ENCODE measurements around the gene EVC2.

The EVC2 gene

DNA sequence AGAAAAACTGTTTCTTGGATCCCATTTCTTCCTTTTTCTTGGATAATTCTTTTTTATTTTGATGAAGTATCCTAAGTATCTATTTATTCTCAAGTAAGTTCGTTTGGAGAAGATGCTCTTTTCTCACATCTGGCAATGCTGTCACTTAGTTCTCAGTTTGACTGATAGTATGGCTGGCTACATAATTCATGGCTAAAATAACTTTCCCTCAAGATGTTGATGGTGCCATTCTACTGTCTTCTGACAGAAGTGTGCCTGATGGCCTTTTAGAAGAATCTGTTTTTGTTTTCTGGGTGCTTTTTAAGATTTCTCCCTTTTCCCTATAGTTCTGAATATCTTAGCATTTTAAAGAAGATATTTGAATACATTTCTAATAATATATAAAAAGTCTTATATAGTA lies 41.6 kb downstream of the EVC2 start:
- DNase-seq: no peak

DNA sequence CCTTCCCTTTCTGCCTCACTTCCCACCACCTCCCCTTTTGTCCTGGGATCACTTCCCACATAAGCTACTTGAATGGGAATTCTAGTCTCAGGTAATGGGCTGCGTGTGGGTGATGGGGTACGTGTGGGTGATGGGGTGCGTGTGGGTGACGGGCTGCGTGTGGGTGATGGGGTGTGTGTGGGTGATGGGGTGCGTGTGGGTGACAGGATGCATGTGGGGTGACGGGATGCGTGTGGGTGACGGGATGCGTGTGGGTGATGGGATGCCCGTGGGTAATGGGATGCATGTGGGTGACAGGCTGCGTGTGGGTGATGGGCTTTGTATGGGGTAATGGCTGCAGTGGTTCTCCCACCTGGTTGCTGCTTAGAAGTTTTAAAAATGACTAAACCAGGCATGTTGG lies 43.6 kb downstream of the EVC2 start:
- no peak for DNase-seq

DNA sequence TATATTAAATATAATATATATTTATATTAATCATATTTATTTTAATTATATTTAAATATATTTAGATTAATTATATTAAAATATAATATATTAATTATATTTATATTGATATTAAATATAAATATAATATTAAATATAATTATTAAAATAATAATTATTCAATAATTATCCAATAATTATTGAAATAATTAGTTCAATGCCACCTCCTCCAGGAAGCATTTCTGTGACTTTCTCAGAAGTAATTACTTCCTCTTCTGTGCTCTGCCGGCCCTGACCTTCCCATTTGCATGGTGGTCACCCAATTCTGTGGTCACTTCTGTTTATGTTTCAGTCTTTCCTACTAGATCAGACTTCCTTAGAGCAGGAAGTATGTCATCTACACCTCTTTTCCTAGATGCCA lies 45.8 kb downstream of the EVC2 start:
- no peak for DNase-seq

- no peak for DNase-seq
Measured at GRCh38 chr4:5661237-5661636, 47.1 kb downstream of the EVC2 start.

DNA sequence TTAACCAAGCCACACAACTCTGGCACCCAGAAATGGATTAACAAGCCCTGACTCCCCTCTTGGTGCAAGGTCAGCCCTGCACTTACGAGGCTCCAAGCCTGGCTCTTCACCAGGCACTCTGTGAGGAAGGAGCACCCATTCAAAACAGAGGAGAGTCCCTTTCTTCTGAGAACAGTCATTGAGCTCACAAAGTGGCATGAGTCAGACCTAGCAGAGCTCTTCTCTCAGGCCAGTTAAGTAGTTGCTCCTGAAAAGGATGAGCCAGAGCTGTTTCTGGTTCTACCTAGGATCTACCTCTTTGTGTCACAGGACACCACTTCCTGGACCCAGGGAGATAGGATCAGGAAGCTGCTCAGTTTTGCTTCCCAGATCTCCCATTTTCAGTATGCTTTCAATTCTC lies 48.2 kb downstream of the EVC2 start:
- no peak for DNase-seq

DNA sequence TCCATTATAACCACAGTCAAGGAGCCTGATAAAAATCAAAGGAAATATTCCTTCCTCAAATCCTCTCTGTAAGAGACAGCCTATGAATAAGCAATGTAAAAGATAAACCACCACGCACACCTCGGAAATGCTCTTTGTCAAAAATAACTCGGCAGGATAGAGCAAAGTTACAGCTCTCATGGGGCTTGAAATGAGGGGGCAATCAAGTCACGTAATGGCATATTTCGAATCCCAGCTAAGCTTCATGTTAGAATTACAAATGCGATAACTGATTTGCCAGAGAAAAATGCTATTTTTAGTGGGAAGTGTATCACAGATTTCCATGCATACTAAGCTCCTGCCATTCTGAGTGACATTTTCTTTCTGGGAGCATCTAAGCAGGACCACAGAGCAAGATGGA lies 49.4 kb downstream of the EVC2 start:
- no peak for DNase-seq

- no peak for DNase-seq
Measured at GRCh38 chr4:5656415-5656814, 51.9 kb downstream of the EVC2 start.

GRCh38 chr4:5654791-5655190 lies 53.6 kb downstream of the EVC2 start:
- no peak for DNase-seq

- no peak for DNase-seq
Measured at GRCh38 chr4:5651089-5651488, 57.3 kb downstream of the EVC2 start.

DNA sequence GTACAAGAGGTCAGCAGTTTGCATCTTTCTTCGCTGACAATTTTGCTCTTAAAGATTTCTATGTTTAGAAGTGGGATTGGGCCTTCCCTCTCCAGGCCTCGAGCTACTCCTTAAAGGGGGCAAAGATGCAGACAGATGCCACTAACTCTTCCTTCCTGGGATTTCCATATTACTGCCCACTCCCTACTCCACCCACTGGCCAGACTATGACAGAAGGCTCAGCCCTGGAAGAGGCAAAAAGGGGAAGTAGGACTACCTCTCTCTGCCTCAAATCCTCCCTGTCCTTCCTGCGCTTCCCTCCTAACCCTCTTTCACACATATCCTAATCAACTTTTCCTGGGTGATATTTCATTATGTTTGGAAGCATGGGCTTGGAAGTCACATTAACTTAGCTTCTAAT lies 58.3 kb downstream of the EVC2 start:
- no peak for DNase-seq

- no peak for DNase-seq
Measured at GRCh38 chr4:5647351-5647750, 61.0 kb downstream of the EVC2 start.

- DNase-seq: no peak
Measured at GRCh38 chr4:5640096-5640495, 68.3 kb downstream of the EVC2 start.

DNA sequence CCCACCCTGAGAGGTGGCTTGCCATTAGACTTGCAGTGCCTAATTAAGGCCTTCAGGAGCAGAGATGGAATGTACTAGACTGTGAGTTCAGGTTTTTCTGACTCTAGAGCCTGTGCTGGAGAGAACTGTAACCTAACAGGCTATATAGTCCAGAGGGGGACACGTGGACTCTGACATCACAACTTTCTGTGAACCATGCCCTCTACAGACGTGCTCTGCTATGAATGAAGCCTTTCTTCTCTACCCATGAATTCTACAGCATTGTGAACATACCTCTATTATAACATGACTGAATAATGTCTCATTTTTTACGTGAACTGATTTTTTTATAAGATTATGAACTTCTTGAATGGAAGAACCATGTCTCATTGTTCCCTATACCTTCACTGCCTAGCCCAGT lies 68.8 kb downstream of the EVC2 start:
- DNase-seq: no peak

- no peak for DNase-seq
Measured at GRCh38 chr4:5638976-5639375, 69.4 kb downstream of the EVC2 start.

DNA sequence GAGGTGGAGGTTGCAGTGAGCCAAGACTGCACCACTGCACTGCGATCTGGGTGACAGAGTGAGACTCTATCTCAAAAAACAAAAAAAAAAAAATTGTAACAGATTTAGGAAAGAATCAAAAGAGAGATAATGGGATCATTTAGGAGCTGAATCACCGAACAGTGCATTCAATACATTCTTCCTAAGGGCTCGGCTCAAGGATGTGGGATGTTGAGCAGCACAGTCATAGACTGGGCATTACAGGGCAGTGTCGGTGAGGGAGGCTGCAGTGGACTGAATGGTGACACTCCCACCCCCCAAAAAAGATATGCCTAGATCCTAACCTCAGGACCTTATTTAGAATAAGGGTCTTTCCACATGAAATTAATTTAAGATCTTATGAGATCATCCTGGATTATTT lies 70.0 kb downstream of the EVC2 start:
- DNase-seq: no peak

- DNase-seq: no peak
Measured at GRCh38 chr4:5636766-5637670, 71.3 kb downstream of the EVC2 start.

GRCh38 chr4:5635826-5636195 lies 72.5 kb downstream of the EVC2 start:
- DNase-seq: no peak

DNA sequence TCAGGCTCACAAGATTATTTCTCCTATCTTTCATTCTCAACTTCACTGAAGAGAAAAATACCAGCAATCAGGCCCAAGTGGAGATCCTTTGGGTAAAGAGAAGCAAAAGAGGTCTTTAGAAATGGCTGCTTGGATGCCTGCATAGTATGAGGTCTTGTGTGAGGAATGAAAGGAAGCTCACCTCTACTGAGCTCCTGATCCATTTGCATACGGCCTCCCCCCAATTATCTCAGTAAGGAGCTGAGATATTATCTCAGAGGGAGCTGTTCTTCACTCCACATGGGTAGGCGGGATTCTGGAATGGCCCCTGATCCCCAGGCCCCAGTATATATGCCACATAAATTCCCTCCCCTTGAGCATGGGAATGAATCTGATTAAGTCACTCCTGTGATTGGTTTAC lies 75.8 kb downstream of the EVC2 start:
- no peak for DNase-seq

- no peak for DNase-seq
Measured at GRCh38 chr4:5632066-5632440, 76.3 kb downstream of the EVC2 start.

DNA sequence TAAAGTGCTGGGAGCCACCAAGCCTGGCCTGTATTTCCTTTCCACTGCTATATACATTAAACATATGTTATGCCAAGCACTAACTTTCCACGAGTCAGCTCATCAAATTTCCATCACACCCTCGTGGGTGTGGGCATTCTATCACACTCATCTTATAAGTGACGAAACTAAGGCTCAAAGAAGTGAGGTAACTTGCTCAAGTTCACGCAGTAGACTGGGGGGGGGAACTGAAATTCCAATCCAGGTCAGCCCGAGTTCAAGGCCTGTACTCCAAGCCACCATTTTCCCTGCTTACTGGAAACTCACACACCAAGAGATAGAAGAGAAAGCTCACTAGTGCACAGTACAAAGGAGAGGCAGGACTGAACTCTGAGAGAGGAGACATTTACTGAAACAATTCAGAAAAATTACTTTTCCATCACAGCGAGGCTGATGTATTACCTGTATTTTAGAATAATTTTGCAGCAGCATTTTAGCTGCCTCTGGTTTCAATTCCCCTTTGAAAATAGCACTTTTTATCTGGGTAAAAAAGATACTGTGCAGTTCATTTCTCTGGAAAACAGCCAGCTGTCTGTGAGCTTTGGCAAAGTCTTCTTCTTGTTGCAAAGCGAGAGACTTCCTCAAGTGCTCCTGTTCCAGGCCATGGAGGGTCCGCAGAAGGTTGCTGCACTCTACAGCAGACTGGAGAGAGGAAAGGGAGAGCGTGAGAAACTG lies 76.8 kb downstream of the EVC2 start:
- DNase-seq: no peak

DNA sequence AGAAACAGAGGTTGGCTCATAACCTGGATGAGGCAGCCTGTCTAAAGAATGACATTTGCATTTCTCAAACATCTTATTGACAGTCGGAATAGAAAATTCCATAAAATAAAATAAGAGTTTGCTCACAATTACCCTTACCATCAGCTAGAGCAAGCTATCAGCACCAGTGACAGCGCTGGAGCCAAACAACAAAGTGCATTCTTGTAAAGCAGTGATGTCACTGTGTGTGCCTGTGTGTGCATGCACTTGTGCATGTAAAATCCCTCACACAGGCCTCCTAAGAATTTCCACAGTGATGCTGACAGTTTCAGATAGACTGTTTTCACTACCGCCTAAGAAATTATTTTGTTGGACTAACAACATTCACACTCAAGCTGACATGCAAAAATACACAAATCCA lies 77.6 kb downstream of the EVC2 start:
- no peak for DNase-seq

- DNase-seq: no peak
Measured at GRCh38 chr4:5629542-5629941, 78.8 kb downstream of the EVC2 start.

- no peak for DNase-seq
Measured at GRCh38 chr4:5626913-5627312, 81.4 kb downstream of the EVC2 start.

GRCh38 chr4:5622596-5622995 lies 85.8 kb downstream of the EVC2 start:
- no peak for DNase-seq
